ENCODE results near the gene EZH2.

DNA sequence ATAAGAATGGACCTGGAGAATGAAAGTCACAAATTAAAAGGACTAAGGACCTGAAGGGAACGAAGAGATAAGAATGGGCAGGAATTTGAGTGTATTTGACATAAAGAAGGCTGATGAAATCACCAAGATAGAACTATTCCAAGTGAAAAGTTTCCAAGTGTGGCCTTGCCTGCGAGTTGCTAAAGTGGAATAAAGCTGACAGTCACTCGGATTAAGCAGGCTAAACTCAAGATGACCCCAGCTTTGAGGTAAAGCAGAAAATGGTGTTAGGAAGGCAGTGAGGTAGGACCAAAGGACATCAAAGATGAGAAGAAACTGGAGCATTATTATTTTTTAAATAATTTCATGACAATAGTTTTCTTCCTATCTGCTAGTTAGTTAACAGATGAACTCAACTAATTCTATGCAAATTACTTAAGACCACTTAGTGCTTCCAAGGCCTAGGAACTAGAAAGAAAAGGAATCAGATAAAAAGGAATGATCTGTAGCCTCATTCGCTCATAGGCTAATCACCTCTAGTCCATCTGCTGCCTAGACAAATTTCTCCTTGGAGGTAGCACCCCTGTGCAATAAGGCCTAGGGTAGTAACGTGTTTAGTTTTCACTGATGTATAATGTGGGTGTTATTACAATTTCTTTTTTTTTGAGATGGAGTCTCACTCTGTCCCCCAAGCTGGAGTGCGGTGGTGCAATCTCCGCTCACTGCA is 34.5 kb downstream of the EZH2 start:
- TF ChIP-seq, protein P1, sequence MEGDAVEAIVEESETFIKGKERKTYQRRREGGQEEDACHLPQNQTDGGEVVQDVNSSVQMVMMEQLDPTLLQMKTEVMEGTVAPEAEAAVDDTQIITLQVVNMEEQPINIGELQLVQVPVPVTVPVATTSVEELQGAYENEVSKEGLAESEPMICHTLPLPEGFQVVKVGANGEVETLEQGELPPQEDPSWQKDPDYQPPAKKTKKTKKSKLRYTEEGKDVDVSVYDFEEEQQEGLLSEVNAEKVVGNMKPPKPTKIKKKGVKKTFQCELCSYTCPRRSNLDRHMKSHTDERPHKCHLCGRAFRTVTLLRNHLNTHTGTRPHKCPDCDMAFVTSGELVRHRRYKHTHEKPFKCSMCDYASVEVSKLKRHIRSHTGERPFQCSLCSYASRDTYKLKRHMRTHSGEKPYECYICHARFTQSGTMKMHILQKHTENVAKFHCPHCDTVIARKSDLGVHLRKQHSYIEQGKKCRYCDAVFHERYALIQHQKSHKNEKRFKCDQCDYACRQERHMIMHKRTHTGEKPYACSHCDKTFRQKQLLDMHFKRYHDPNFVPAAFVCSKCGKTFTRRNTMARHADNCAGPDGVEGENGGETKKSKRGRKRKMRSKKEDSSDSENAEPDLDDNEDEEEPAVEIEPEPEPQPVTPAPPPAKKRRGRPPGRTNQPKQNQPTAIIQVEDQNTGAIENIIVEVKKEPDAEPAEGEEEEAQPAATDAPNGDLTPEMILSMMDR (conservative IDR thresholded peaks at IDR 0.05 in 1 of 2, IDR thresholded peaks at IDR 0.05 in 1 of 2; ENCODE audit: low read depth in 1 of 2, low read length in 2 of 2), result no peak
- no peak for TF ChIP-seq EZH2 (IDR thresholded peaks at IDR 0.05; ENCODE audit: low read length, missing control alignments)
